Measurements from ENCODE around the gene TRIML1.

TRIML1 gene

DNA sequence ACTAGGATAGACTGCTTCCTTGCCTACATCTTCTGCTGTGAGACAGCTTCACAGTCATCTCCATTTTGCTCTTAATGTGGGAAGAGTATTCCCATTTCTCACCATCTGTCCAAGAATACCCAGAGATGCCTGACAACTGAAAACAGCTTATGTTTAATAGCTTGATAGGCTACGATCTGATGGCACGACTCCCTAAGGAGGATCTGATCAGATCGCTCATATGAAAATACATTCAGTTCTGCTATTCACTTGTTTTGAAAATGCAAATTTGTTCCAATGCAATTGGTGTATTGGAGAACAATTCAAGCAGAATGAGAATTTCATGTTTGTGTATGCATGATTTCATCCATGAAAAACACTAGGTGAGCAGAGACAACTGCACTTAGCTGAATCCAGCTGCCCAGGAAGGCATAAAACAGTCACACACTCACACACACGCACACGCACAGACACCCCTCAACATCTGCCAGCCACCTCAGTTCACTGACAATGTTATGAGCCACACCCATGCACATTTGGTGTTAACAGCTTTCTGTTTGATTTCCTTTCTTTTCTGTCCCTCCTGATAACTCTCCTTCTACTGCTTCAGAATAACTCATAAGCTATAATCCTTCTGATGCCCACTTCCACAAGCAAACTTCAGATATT lies 29.6 kb downstream of the TRIML1 start:
- FAIRE-seq (no peak), DNase-seq (ENCODE audit: insufficient read length, low spot score) (no peak)
- TF ChIP-seq POLR2A (IDR thresholded peaks at IDR 0.05; ENCODE audit: low read depth, low read length), result no peak
- TF ChIP-seq POLR2AphosphoS5 (IDR thresholded peaks at IDR 0.05; ENCODE audit: low read depth, low read length), result no peak
- TF ChIP-seq PAX5 (IDR thresholded peaks at IDR 0.05; ENCODE audit: insufficient read depth, low read length, severe bottlenecking), result no peak
- TF ChIP-seq POU2F2 (IDR thresholded peaks at IDR 0.05; ENCODE audit: low read depth, low read length), result no peak
- no peak for TF ChIP-seq TAF1 (IDR thresholded peaks at IDR 0.05; ENCODE audit: low read depth, low read length)
- TF ChIP-seq SPI1 (IDR thresholded peaks at IDR 0.05; ENCODE audit: low read depth, low read length), result no peak

- DNase-seq (ENCODE audit: insufficient read length, low spot score) (no peak), FAIRE-seq (no peak)
Observed at GRCh38 chr4:188171551-188171950, 32.3 kb downstream of the TRIML1 start.

GRCh38 chr4:188175288-188175687 lies 36.0 kb downstream of the TRIML1 start:
- FAIRE-seq (no peak), DNase-seq (ENCODE audit: insufficient read length, low spot score) (no peak)
- TF ChIP-seq POLR2AphosphoS5 (IDR thresholded peaks at IDR 0.05; ENCODE audit: low read depth, low read length), result no peak
- TF ChIP-seq TAF1 (IDR thresholded peaks at IDR 0.05; ENCODE audit: low read depth, low read length), result no peak
- no peak for TF ChIP-seq POU2F2 (IDR thresholded peaks at IDR 0.05; ENCODE audit: low read depth, low read length)
- no peak for TF ChIP-seq POLR2A (IDR thresholded peaks at IDR 0.05; ENCODE audit: low read depth, low read length)
- TF ChIP-seq SPI1 (IDR thresholded peaks at IDR 0.05; ENCODE audit: low read depth, low read length), result no peak
- TF ChIP-seq PAX5 (IDR thresholded peaks at IDR 0.05; ENCODE audit: insufficient read depth, low read length, severe bottlenecking), result no peak

More at GRCh38 chr4:188171551-188171950, 32.3 kb downstream of the TRIML1 start:
- TF ChIP-seq POLR2A (IDR thresholded peaks at IDR 0.05; ENCODE audit: low read depth, low read length) (no peak), PAX5 (IDR thresholded peaks at IDR 0.05; ENCODE audit: insufficient read depth, low read length, severe bottlenecking) (no peak), POU2F2 (IDR thresholded peaks at IDR 0.05; ENCODE audit: low read depth, low read length) (no peak), POLR2AphosphoS5 (IDR thresholded peaks at IDR 0.05; ENCODE audit: low read depth, low read length) (no peak), TAF1 (IDR thresholded peaks at IDR 0.05; ENCODE audit: low read depth, low read length) (no peak), SPI1 (IDR thresholded peaks at IDR 0.05; ENCODE audit: low read depth, low read length) (no peak)

DNA sequence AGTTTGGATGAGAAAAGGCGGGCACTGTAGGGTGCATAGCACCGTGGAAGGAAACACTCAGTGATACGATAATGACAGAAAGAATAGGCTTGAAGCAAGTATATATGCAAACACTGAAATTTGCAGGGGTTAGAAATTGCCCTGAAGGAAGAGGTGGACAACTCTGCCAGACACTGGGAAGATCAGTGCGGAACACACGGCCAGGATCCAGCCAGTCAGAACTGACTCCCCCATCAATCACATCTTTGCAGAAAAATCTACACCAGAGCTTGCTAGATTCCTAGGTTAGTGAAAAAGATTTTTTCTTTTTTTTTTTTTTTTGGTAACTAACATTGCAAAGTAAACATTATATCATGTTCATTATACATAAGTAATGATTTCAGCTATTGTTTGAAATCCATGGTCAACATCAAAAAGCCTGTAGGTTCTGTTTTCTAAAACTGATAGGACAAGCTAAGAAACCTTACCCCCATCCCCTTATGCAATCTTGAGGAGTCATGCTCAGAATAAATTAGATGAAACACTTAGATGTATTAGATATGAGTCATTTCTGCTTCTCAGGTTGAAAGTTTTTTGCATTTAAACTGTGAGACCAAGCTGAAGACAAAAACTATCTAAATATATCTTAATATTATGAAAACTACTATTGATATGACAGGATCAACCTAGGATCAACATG lies 38.9 kb downstream of the TRIML1 start:
- TF ChIP-seq POU2F2 (IDR thresholded peaks at IDR 0.05; ENCODE audit: low read depth, low read length) (no peak), TAF1 (IDR thresholded peaks at IDR 0.05; ENCODE audit: low read depth, low read length) (no peak), SPI1 (IDR thresholded peaks at IDR 0.05; ENCODE audit: low read depth, low read length) (no peak), PAX5 (IDR thresholded peaks at IDR 0.05; ENCODE audit: insufficient read depth, low read length, severe bottlenecking) (no peak), POLR2A (IDR thresholded peaks at IDR 0.05; ENCODE audit: low read depth, low read length) (no peak), POLR2AphosphoS5 (IDR thresholded peaks at IDR 0.05; ENCODE audit: low read depth, low read length) (no peak)
- FAIRE-seq (no peak), DNase-seq (ENCODE audit: insufficient read length, low spot score) (no peak)

DNA sequence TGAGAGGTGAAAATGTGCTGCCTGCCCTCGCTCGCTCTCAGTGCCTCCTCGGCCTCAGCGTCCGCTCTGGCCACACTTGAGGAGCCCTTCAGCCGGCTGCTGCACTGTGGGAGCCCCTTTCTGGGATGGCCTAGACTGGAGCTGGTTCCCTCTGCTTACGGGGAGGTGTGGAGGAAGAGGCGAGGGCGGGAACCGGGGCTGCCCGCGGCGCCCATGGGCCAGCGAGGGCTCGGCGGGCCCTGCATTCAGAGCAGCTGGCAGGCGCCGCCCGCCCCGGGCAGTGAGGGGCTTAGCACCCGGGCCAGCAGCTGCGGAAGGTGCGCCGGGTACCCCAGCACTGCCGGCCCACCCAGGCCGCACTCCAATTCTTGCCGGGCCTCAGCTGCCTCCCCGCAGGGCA lies 39.6 kb downstream of the TRIML1 start:
- FAIRE-seq, result no peak
- TF ChIP-seq TAF1 (IDR thresholded peaks at IDR 0.05; ENCODE audit: low read depth, low read length) (no peak), POLR2A (IDR thresholded peaks at IDR 0.05; ENCODE audit: low read depth, low read length) (no peak)
- DNase-seq (ENCODE audit: insufficient read length, low spot score), result no peak

DNA sequence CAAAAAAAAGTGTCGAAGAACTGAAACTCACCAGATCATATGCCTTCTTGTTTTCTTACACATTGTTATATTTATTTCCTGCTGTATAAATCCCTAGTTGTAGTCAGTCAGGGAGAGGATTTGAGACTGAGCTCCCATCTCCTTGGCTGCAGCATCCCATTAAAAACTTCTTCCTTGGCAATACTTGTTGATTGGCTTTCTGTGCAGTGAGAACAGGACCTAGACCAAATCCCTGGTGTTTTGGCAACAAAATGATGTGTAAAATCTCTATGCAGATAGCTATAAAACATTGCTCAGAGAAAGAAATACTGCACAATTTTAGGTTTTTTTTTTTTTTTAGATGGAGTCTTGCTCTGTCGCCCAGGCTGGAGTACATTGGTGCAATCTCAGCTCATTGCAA lies 47.9 kb downstream of the TRIML1 start:
- TF ChIP-seq POLR2AphosphoS5 (IDR thresholded peaks at IDR 0.05; ENCODE audit: low read depth, low read length) (no peak), TAF1 (IDR thresholded peaks at IDR 0.05; ENCODE audit: low read depth, low read length) (no peak), POLR2A (IDR thresholded peaks at IDR 0.05; ENCODE audit: low read depth, low read length) (no peak), SPI1 (IDR thresholded peaks at IDR 0.05; ENCODE audit: low read depth, low read length) (no peak), POU2F2 (IDR thresholded peaks at IDR 0.05; ENCODE audit: low read depth, low read length) (no peak), PAX5 (IDR thresholded peaks at IDR 0.05; ENCODE audit: insufficient read depth, low read length, severe bottlenecking) (no peak)
- no peak for DNase-seq (ENCODE audit: insufficient read length, low spot score)
- FAIRE-seq, result no peak

DNA sequence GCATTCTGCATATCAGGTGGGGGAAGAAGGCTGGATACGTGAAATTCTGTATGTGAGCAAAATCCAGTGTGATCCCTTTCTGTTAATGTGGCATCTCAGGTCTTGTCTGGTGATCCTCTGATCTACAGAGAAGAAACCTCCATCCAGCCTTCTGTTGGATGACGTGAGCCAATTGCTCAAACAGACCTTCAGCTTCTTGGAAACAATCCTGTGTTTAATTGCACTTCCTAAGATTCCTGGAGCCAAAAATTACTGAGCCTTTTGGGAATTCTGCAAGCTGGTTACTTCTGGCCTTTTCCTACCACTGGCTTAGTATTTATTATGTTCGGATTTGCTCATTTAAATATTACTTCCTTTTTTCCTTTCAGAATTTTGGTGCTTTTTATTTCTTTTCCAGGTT lies 51.2 kb downstream of the TRIML1 start:
- FAIRE-seq, result no peak
- no peak for DNase-seq (ENCODE audit: insufficient read length, low spot score)
- TF ChIP-seq SPI1 (IDR thresholded peaks at IDR 0.05; ENCODE audit: low read depth, low read length) (no peak), TAF1 (IDR thresholded peaks at IDR 0.05; ENCODE audit: low read depth, low read length) (no peak), POU2F2 (IDR thresholded peaks at IDR 0.05; ENCODE audit: low read depth, low read length) (no peak), PAX5 (IDR thresholded peaks at IDR 0.05; ENCODE audit: insufficient read depth, low read length, severe bottlenecking) (no peak), POLR2A (IDR thresholded peaks at IDR 0.05; ENCODE audit: low read depth, low read length) (no peak), POLR2AphosphoS5 (IDR thresholded peaks at IDR 0.05; ENCODE audit: low read depth, low read length) (no peak)

GRCh38 chr4:188194421-188194820 lies 55.2 kb downstream of the TRIML1 start:
- TF ChIP-seq POU2F2 (IDR thresholded peaks at IDR 0.05; ENCODE audit: low read depth, low read length), result no peak
- no peak for TF ChIP-seq POLR2AphosphoS5 (IDR thresholded peaks at IDR 0.05; ENCODE audit: low read depth, low read length)
- no peak for TF ChIP-seq POLR2A (IDR thresholded peaks at IDR 0.05; ENCODE audit: low read depth, low read length)
- TF ChIP-seq PAX5 (IDR thresholded peaks at IDR 0.05; ENCODE audit: insufficient read depth, low read length, severe bottlenecking), result no peak
- no peak for TF ChIP-seq TAF1 (IDR thresholded peaks at IDR 0.05; ENCODE audit: low read depth, low read length)
- TF ChIP-seq SPI1 (IDR thresholded peaks at IDR 0.05; ENCODE audit: low read depth, low read length), result no peak
- DNase-seq (ENCODE audit: insufficient read length, low spot score) (no peak), FAIRE-seq (no peak)

DNA sequence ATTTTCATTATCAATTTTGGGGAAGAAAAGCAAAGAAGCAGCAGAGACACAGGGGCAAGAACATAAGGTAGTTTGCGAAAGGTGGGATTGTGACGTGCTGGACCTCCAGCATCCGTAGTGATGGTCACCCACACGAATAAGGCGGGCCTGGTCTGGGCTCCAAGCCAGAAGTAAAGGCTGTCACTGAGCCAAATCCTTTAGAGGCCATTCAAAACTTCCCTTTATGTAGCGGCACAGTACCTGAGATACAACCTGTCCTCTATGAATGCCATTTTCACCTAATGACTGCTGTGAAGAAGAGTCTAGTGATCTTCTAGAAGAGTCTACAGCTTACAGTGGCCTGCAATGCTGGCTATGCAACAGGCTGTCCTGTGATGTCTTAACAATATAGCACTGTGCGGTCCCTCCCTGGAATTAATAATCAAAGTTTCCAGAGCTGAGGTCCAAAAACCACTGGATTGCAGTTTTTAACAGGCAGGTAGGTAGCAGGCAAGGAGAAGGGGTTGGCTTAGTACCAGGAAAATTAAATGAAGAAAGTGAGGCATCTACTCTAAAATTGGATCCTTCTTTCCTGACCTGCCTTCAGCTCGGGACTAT lies 56.2 kb downstream of the TRIML1 start:
- DNase-seq (ENCODE audit: insufficient read length, low spot score), result no peak
- TF ChIP-seq SPI1 (IDR thresholded peaks at IDR 0.05; ENCODE audit: low read depth, low read length) (no peak), TAF1 (IDR thresholded peaks at IDR 0.05; ENCODE audit: low read depth, low read length) (no peak), POLR2A (IDR thresholded peaks at IDR 0.05; ENCODE audit: low read depth, low read length) (no peak), POLR2AphosphoS5 (IDR thresholded peaks at IDR 0.05; ENCODE audit: low read depth, low read length) (no peak), POU2F2 (IDR thresholded peaks at IDR 0.05; ENCODE audit: low read depth, low read length) (no peak), PAX5 (IDR thresholded peaks at IDR 0.05; ENCODE audit: insufficient read depth, low read length, severe bottlenecking) (no peak)
- no peak for FAIRE-seq
